Anterior cingulate cortex (tissue), 58 donors: ENCODE results near the gene ADGRF1.
A peak's percentile ranks its signal among the peaks of the same experiment; 100 is the strongest.
"Not testable (repeated sequence)": the region's sequence is repeated elsewhere in the genome, so short reads cannot be mapped to it uniquely, and the experiment has no call there.

Experiments
- DNase-seq, 58 donors: peaks; one replicate each; lab custom pipeline; 2025; lab: John Stamatoyannopoulos, UW

Gene ADGRF1

DNA sequence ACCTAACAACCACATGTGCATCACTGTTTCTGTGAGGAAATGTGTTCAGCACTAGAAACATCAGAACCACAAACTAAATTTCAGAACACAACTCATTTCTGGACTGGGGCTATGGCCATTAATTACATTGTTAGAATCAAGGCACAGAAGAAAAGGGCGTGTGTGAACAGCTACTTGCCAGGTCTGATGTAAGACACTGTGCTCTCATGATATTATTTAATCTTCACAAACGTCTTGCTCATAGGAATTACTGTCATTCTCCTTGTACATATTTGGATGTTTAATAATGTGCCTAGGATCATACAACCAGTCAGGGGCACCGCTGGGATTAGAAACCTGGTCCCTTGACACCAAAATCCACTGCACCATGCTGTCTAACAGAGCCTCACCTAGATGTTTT lies 14.8 kb downstream of the ADGRF1 start:
- no peak for DNase-seq

DNA sequence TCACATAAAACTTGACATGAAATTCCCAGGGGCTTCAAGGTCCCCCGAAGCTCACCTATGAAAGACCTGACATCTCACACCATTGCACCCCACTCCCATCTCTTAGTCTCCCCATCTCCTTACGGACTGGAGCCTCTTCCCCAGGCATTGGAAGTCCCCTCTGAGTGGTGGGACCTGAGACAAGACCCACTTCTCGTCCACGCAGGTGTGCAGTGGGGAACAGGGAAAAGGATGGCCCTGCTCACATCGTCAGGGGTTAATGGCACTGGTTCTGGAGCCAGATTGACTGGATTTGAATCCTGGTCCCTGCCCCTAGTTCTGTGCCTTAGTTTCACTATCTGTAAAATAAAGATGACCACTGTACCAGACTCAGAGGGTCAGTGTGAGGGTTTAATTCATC lies 15.5 kb downstream of the ADGRF1 start:
- no peak for DNase-seq

- no peak for DNase-seq
These were observed 18.6 kb downstream of the ADGRF1 start for GRCh38 chr6:47023573-47023972.

GRCh38 chr6:47022191-47022590 lies 19.9 kb downstream of the ADGRF1 start:
- no peak for DNase-seq

GRCh38 chr6:47019941-47020340 lies 22.2 kb downstream of the ADGRF1 start:
- no peak for DNase-seq

- DNase-seq: no peak
These were observed 25.2 kb downstream of the ADGRF1 start for GRCh38 chr6:47016909-47017308.

GRCh38 chr6:47016261-47016660 lies 25.9 kb downstream of the ADGRF1 start:
- no peak for DNase-seq

- DNase-seq: no peak
These were observed 27.7 kb downstream of the ADGRF1 start for GRCh38 chr6:47014401-47014800.

DNA sequence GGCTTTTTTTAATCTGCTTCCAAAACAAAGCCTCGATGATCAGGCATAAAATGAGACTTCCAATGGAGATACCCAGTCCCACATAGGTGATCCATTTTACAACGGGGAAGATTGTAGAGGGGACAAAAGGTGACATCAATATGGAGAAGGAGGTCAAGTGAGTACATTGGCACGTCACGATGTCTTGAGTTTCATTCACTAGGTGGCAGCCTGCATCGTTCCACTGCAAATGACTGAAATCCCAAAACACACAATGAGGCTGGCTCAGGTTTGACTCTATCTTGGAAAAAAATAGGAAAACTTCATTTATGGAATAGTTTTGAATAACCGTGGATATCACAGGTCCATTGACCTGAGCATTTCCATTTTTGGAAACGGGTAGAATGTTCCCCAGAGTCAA lies 32.5 kb downstream of the ADGRF1 start:
- no peak for DNase-seq

DNA sequence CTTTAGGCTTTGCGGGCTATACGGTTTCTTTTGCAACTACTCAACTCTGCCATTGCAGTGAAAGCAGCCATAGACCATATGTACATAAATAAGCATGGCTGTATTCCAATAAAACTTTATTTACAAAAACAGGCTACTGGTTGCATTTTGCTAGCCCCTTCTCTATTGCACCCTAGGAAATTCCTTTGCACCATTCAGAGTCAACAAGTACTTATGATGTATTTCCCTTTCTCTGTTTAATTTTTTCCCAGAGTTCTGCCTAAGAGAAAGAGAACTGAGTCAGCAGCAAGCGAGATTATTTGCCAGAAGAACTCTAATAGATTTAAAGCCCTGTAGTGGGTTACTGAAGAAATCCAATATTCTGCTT lies 33.8 kb downstream of the ADGRF1 start:
- DNase-seq: no peak

- no peak for DNase-seq
These were observed 34.3 kb downstream of the ADGRF1 start for GRCh38 chr6:47007657-47008396.

DNA sequence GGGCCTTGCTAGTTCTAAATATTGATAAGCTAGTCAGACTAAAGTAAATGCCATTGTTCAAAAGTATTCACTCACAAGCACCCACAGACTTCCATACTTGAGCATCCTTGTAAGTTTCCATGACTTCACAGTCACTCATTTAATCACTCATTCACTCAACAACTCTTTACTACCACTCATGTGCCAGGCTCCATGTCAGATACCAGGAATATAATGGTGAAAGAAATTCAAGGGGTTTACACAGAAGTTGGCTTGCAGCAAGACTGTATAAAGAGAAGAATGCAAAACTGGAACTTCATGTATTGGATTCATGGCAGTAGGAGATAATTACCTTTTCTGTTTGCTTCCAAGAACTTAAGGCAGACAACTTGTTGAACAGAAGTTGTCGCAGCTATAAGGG lies 36.6 kb downstream of the ADGRF1 start:
- no peak for DNase-seq

DNA sequence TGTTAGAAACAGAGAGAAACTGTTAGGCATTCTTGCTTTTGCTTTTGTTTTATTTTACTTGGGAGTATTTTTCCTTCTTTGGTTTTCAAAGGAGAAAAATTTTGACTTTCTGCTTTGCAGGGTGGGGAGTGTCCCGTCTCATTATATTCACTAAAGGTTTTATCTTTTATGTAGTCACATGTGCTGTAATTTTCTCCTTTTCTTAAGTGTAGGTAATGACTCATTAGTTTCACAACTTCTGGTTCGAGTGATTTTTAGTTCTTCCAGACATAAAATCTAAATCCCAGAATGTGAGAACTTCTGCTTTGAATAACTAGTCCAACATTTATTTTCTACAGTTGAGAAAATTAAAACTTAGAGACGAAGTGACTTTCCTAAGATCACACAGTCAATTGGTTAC lies 37.7 kb downstream of the ADGRF1 start:
- no peak for DNase-seq

- no peak for DNase-seq
These were observed 41.3 kb downstream of the ADGRF1 start for GRCh38 chr6:47000842-47001241.

DNA sequence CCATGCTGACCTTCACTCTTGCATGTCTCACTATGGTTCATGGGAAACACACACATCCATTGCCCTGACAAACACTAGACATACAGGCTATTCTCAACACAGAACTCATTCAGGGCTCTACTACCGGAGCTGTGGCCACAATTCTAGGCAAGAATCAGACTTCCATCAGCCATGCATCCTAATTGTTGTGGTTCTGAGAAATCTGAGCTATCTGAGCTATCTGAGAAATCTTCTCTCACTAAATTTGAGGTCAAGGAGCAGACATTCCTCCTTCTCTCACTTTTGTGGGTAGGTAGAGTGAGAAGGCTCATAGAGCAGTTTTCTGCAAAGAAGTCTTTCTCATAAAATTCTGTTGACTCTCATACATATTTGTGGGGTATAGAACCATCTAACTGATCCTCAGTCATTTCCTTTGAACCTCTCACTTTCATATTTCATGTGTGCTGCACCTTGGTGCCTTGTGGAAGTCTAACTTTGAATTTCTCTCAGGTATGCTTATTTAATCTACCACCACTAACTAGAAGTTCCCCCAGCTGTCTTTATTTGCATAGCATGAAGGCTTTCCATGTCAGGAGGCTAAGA lies 43.6 kb downstream of the ADGRF1 start:
- no peak for DNase-seq

DNA sequence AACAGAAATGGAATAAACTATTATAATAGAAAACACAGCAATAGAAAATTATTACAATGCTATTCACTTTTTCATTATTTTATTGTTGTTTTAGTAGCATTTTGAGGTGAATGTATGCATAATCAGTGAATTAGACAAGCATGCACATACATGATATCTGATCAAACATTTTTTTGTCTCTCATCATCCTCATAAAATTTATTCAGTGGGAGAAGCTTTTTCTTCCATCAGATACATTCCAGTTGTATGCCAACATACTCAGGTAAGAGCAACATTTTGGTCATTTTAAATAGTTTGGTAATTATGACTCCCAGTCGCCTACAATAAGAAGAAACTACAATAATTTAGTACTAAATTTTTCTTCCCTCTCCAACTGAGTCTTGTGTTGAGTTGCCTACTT lies 44.5 kb downstream of the ADGRF1 start:
- DNase-seq: no peak

DNA sequence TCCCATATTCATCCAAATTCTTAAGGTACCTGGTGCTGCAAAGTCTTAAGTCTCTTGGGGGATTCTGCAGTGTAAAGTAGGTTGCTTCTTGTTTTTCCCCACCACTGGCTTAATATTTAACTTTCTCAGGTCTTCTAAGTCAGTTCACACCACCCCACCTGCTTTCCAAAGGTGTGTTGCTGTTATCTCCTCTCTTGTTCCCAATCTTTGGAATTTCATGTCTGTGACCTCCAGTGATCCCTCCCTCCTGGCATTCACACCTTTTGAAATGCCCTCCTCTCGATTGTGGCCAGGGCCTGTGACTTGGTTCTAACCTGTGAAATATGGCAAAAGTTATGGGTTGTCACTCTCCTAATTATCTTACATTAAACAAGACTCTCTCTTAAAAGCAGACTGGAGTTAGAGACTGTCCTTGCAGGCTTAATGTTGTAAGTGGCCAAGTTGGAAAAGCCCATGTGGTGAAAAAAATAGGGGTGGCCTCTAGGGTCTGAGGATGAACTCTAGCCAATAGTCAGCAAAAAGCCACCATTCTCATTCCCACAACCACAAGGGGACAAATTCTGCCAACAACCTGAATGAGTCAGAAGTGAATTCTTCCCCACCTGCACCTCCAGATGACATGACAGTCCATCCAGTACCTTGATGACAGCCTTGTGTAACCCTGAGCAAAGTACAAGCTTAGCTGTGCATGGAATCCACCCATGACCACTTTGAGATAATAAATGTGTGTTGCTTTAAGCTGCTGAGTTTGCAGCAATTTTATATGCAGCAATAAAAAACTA lies 45.1 kb downstream of the ADGRF1 start:
- DNase-seq: no peak

DNA sequence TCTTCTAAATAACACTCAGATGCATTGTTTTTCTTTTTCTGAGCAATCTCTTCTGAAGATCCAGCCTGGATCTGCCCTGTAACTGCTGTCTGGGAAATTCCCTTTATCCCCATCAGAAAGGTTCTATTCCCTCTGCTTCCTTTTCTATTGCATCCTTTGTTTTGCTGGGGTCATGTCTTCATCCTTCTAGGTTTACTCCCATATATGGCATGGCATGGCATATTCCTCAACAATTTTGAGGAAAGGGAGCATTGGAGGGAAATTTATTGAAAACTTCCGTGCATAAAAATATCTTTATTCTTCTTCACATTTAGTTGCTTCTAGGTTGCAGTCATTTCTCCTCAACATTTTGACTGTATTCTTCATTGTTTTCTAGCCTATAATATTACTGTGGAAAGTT lies 47.2 kb downstream of the ADGRF1 start:
- DNase-seq: no peak

DNA sequence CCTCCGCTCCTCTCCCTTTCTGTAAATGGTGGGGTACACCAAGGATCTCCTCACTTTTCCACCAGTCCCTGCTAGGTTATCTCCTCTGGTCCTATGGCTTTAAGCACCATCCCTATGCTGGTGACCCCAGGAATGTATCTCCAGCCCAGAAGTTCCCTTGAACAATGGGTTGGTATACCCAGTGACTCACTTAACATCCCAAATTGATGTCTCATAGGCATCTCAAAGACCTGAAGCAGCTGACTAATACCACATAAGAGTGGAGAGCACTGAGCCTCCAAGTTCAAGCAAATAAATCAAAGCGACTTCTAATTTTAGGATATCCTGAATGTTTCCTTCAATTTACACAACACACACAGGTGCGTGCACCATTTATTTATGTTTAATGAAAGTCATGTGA lies 48.3 kb downstream of the ADGRF1 start:
- no peak for DNase-seq

DNA sequence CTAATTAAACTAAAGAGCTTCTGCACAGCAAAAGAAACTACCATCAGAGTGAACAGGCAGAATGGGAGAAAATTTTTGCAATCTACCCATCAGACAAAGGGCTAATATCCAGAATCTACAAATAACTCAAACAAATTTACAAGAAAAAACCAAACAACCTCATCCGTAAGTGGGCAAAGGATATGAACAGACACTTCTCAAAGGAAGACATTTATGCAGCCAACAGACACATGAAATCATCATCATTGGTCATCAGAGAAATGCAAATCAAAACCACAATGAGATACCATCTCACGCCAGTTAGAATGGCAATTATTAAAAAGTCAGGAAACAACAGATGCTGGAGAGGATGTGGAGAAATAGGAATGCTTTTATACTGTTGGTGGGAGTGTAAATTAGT lies 49.7 kb downstream of the ADGRF1 start:
- DNase-seq: not testable (repeated sequence)

DNA sequence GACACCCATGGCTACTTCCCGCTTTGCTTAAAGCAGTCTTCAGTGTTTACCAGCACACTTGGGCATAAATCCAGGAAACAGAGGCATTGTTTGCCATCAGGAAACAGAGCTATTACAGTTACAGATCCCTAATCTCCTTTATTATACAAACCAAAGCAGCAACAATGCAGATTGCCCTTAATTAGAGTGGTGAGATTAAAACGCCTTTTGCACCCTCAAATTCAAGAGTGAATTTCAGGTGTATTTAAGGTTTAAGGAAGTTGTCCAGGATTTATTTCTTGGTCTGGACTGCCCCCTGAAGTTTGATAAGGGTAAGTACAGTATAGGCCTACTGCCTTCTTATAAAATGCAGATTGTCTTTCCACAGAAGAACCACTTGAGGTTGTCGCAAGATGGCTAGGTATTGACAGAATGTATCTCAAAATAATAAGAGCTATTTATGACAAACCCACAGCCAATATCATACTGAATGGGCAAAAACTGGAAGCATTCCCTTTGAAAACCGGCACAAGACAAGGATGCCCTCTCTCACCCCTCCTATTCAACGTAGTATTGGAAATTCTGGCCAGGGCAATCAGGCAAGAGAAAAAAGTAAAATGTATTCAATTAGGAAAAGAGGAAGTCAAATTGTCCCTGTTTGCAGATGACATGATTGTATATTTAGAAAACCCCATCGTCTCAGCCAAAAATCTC lies 51.2 kb downstream of the ADGRF1 start:
- DNase-seq: peak in 1 of 58 donors; percentile 16
